ENCODE measurements around the gene ENO1. TPM values are rescaled to one million over a fixed set of nuclear protein-coding genes. Genes with fewer than 3 reads are reported as not detected.
A peak's percentile ranks its signal among the peaks of the same experiment; 100 is the strongest.

Gene ENO1
- total and polyA plus RNA-seq, 2 donors (not counting 3 experiments of a cell fraction or from before 2014, with no cell fraction given) = 1,111 to 1,593 TPM

DNA sequence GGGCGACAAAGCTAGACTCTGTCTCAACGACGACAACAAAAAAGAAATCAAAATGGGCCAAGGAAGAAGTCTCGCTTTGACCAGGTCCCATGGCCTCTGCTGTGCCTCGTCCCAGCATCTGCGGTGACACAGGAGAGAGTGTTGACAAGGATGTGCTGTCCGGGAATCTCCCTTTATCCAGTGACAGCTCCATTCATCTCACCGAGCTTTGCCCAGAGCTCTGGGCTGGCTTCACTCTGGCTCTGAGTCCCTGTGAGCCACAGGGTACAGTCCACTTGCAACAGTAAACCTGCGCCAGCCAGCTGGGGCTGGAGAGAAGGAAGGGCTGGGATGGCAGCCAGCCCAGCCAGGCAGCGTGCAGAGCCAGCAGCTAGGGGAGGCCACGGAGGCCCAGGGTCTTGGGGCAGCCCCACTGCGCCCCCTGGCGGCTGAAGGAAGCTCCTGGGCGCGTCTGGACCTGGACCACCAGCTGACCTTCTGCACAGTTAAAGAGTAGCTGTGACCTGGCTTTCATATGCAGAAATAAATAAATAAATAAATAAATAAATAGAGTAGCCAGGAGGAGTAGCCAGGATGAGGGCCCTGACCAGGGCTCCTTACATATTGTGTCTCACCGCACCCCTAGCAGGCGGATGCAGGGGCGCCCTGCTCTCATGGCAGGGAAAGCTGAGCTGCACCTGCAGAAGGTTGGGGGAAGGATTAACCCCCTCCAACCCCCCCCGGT is 29.7 kb downstream of the ENO1 start:
- no TSS peak for BruUV-seq (replicated peaks)
- Histone ChIP-seq H3K36me3 (ENCODE audit: control insufficient read depth in 2 of 2, extremely low read depth in 1 of 2, insufficient read depth in 2 of 2, low read length in 2 of 2) (no peaks in the 10 kb centered on the region), H3K9me1 (replicated peaks; ENCODE audit: control insufficient read depth, extremely low read depth, insufficient read depth, low read length) (no peaks in the 10 kb centered on the region), H4K20me1 (replicated peaks; ENCODE audit: control insufficient read depth, extremely low read depth, insufficient read depth, low read length) (no peaks in the 10 kb centered on the region), H3K27ac (ENCODE audit: insufficient read depth, low read depth, low read length) (no peak overlapping the region), H3K9ac (replicated peaks; ENCODE audit: extremely low read depth, insufficient read depth, low read length) (no peak overlapping the region), H3K4me3 (replicated peaks in 1 of 3; ENCODE audit: insufficient read depth in 1 of 3, low read depth in 1 of 3, low read length in 3 of 3) (no peak overlapping the region), H3K4me1 (ENCODE audit: control insufficient read depth, extremely low read depth, insufficient read depth, low read length) (peaks cover 4% of the 10 kb centered on the region), H3K9me3 (replicated peaks; ENCODE audit: control insufficient read depth, insufficient read depth, low read length) (no peaks in the 10 kb centered on the region), H2AFZ (ENCODE audit: low read depth, low read length) (no peak overlapping the region), H3K27me3 (ENCODE audit: control insufficient read depth in 2 of 2, insufficient read depth in 2 of 2, low read length in 2 of 2) (no peaks in the 10 kb centered on the region), H3K79me2 (ENCODE audit: control insufficient read depth, insufficient read depth, low read length) (no peaks in the 10 kb centered on the region), H3K4me2 (ENCODE audit: insufficient read depth, low read length) (no peak overlapping the region)
- ChIA-PET POLR2A (interaction anchor here (0.9 to 1.3 kb wide), 4 partner anchors 33 to 287 kb away, joined by 3 to 7 read pairs (median 4); no protein-coding TSS in a partner anchor), CTCF (interaction anchor here (0.6 to 5.7 kb wide), 79 partner anchors 9 to 874 kb away, joined by 3 to 140 read pairs (median 6); partner anchors contain the start of gene RERE)
- DNase-seq (ENCODE audit: low read depth, low spot score) = peak; percentile 94
- TF ChIP-seq, protein P1, sequence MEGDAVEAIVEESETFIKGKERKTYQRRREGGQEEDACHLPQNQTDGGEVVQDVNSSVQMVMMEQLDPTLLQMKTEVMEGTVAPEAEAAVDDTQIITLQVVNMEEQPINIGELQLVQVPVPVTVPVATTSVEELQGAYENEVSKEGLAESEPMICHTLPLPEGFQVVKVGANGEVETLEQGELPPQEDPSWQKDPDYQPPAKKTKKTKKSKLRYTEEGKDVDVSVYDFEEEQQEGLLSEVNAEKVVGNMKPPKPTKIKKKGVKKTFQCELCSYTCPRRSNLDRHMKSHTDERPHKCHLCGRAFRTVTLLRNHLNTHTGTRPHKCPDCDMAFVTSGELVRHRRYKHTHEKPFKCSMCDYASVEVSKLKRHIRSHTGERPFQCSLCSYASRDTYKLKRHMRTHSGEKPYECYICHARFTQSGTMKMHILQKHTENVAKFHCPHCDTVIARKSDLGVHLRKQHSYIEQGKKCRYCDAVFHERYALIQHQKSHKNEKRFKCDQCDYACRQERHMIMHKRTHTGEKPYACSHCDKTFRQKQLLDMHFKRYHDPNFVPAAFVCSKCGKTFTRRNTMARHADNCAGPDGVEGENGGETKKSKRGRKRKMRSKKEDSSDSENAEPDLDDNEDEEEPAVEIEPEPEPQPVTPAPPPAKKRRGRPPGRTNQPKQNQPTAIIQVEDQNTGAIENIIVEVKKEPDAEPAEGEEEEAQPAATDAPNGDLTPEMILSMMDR (IDR thresholded peaks at IDR 0.05; ENCODE audit: extremely low read depth in 1 of 2, insufficient read depth in 1 of 2, low read depth in 1 of 2, low read length in 2 of 2) = peak; percentile 85 to 99
- TF ChIP-seq EZH2 (IDR thresholded peaks at IDR 0.05; ENCODE audit: borderline replicate concordance, low read depth, low read length, severe bottlenecking) (no peak), POLR2AphosphoS5 (IDR thresholded peaks at IDR 0.05; ENCODE audit: insufficient read depth, low read depth, low read length) (peak; percentile 64)
- dilution Hi-C loops (cut with MboI; ENCODE audit: extremely low pct_ligation_motif_present, low sequenced_read_pairs) (no loop called here), intact Hi-C loops (cut with micrococcal nuclease) (loop anchor here (1.0 to 5.0 kb wide), 5 partner anchors 9 to 288 kb away; no protein-coding TSS in a partner anchor)
- peak; percentile 93 for FAIRE-seq

All from endothelial cell of umbilical vein (primary cell).